NOMO-1 treated with DMSO at 0.1 percent for 48 hours (cell line): Measurements from ENCODE around the gene PIK3C2B.

Experiments
- DNase-seq: peaks from one replicate; lab custom pipeline; 2025; ENCODE audit not compliant: unreplicated experiment; lab: John Stamatoyannopoulos, UW

Gene PIK3C2B

GRCh38 chr1:204463125-204464060, 31.2 kb downstream of the PIK3C2B start:
- no peak for DNase-seq

GRCh38 chr1:204462229-204462561, 32.4 kb downstream of the PIK3C2B start:
- DNase-seq = no peak

GRCh38 chr1:204461331-204462228, 33.0 kb downstream of the PIK3C2B start:
- DNase-seq = no peak

- no peak for DNase-seq
Measured at GRCh38 chr1:204460346-204460745, 34.3 kb downstream of the PIK3C2B start.

- no peak for DNase-seq
Measured at GRCh38 chr1:204459706-204460105, 34.9 kb downstream of the PIK3C2B start.

GRCh38 chr1:204457666-204458065, 36.9 kb downstream of the PIK3C2B start:
- no peak for DNase-seq

GRCh38 chr1:204456826-204457442, 37.7 kb downstream of the PIK3C2B start:
- DNase-seq = no peak

GRCh38 chr1:204455831-204456145, 38.8 kb downstream of the PIK3C2B start:
- no peak for DNase-seq

GRCh38 chr1:204455063-204455830, 39.4 kb downstream of the PIK3C2B start:
- DNase-seq = no peak

GRCh38 chr1:204454476-204454875, 40.1 kb downstream of the PIK3C2B start:
- DNase-seq = no peak

GRCh38 chr1:204453141-204453772, 41.3 kb downstream of the PIK3C2B start:
- DNase-seq = no peak

GRCh38 chr1:204451352-204452124, 43.1 kb downstream of the PIK3C2B start:
- DNase-seq = no peak

- DNase-seq = no peak
Measured at GRCh38 chr1:204450461-204451257, 43.9 kb downstream of the PIK3C2B start.

- no peak for DNase-seq
Measured at GRCh38 chr1:204449678-204450280, 44.8 kb downstream of the PIK3C2B start.

GRCh38 chr1:204448991-204449677, 45.5 kb downstream of the PIK3C2B start:
- DNase-seq = no peak

- DNase-seq = peak; percentile 18
Measured at GRCh38 chr1:204448344-204448964, 46.2 kb downstream of the PIK3C2B start.

GRCh38 chr1:204447736-204448135, 46.9 kb downstream of the PIK3C2B start:
- DNase-seq = no peak
